ENCODE measurements around the gene LITAF.

- TF ChIP-seq CTCF (IDR thresholded peaks at IDR 0.05) (no peak), RAD21 (IDR thresholded peaks at IDR 0.05; ENCODE audit: low read length) (no peak), CHD2 (IDR thresholded peaks at IDR 0.05; ENCODE audit: low read length, partially characterized antibody) (no peak), NRF1 (IDR thresholded peaks at IDR 0.05; ENCODE audit: low read depth, low read length) (no peak), TAF1 (IDR thresholded peaks at IDR 0.05; ENCODE audit: borderline replicate concordance, low read depth, low read length) (no peak), YY1 (IDR thresholded peaks at IDR 0.05; ENCODE audit: low read depth) (no peak), FOXJ3 (CRISPR knock-in tag; IDR thresholded peaks at IDR 0.05) (no peak), PBX3 (IDR thresholded peaks at IDR 0.05) (no peak)
These were observed 34.9 kb downstream of the LITAF start for GRCh38 chr16:11551842-11552241.

Measured in SK-N-SH (cell line).